ENCODE data around the gene C4orf36. TPM values are rescaled to one million over a fixed set of nuclear protein-coding genes. Genes with fewer than 3 reads are reported as not detected.
A peak's percentile ranks its signal among the peaks of the same experiment; 100 is the strongest.

Gene C4orf36
- total RNA-seq, 1 donor from 2014 or later: 1.3 TPM

- no peaks in the 10 kb centered on the region for H3K9me3 Mint-ChIP-seq
- TF ChIP-seq, protein P1, sequence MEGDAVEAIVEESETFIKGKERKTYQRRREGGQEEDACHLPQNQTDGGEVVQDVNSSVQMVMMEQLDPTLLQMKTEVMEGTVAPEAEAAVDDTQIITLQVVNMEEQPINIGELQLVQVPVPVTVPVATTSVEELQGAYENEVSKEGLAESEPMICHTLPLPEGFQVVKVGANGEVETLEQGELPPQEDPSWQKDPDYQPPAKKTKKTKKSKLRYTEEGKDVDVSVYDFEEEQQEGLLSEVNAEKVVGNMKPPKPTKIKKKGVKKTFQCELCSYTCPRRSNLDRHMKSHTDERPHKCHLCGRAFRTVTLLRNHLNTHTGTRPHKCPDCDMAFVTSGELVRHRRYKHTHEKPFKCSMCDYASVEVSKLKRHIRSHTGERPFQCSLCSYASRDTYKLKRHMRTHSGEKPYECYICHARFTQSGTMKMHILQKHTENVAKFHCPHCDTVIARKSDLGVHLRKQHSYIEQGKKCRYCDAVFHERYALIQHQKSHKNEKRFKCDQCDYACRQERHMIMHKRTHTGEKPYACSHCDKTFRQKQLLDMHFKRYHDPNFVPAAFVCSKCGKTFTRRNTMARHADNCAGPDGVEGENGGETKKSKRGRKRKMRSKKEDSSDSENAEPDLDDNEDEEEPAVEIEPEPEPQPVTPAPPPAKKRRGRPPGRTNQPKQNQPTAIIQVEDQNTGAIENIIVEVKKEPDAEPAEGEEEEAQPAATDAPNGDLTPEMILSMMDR (conservative IDR thresholded peaks at IDR 0.05): no peak
Observed at GRCh38 chr4:86857341-86858052, 34.7 kb downstream of the C4orf36 start.

GRCh38 chr4:86856896-86857295 lies 35.3 kb downstream of the C4orf36 start:
- Mint-ChIP-seq H3K4me1 (ENCODE audit: unreplicated experiment) (peaks cover 10% of the 10 kb centered on the region), H3K27me3 (no peaks in the 10 kb centered on the region), H3K36me3 (no peaks in the 10 kb centered on the region), H3K27ac (peak overlapping the region; percentile 70), H3K9me3 (no peaks in the 10 kb centered on the region), H3K4me3 (no peak overlapping the region)
- DNase-seq (ENCODE audit: extremely low spot score, unreplicated experiment): no peak
- TF ChIP-seq, protein P1 (conservative IDR thresholded peaks at IDR 0.05): no peak

More at GRCh38 chr4:86857341-86858052, 34.7 kb downstream of the C4orf36 start:
- Mint-ChIP-seq H3K36me3 (no peaks in the 10 kb centered on the region), H3K27ac (peak overlapping the region; percentile 70), H3K4me1 (ENCODE audit: unreplicated experiment) (peaks cover 10% of the 10 kb centered on the region), H3K4me3 (no peak overlapping the region), H3K27me3 (no peaks in the 10 kb centered on the region)
- no peak for DNase-seq (ENCODE audit: extremely low spot score, unreplicated experiment)

DNA sequence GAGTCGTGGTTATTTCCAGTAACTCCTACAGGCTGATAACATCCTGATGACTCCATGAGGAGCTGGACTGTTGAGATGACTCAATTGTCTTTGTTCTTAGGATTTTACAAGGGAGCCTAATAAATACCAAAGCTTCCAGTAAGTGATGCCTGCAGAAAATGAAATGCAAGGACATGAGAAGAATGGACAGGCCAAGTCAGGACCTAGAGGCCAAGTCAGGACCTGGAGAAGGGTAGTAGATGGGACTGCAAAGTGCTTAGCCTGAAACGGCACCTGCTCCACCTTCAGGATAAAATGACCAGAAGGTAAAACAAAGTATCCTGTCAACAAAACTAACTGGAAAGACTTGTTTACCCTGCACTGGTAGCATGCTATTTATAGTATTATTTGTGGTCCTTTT lies 36.6 kb downstream of the C4orf36 start:
- TF ChIP-seq, protein P1 (conservative IDR thresholded peaks at IDR 0.05): no peak
- H3K27me3 Mint-ChIP-seq: no peaks in the 10 kb centered on the region
- H3K27ac Mint-ChIP-seq: peak overlapping the region; percentile 70

GRCh38 chr4:86853209-86853608 lies 39.0 kb downstream of the C4orf36 start:
- TF ChIP-seq, protein P1 (conservative IDR thresholded peaks at IDR 0.05): no peak
- no peak overlapping the region for H3K4me3 Mint-ChIP-seq
- DNase-seq (ENCODE audit: extremely low spot score, unreplicated experiment): no peak
- H3K36me3 Mint-ChIP-seq: no peaks in the 10 kb centered on the region
- H3K9me3 Mint-ChIP-seq: no peaks in the 10 kb centered on the region
- no peak overlapping the region for H3K27ac Mint-ChIP-seq
- H3K4me1 Mint-ChIP-seq (ENCODE audit: unreplicated experiment): peaks cover 22% of the 10 kb centered on the region
- H3K27me3 Mint-ChIP-seq: no peaks in the 10 kb centered on the region

More for the DNA sequence above, 36.6 kb downstream of the C4orf36 start:
- H3K4me3 Mint-ChIP-seq: peak overlapping the region; percentile 38
- H3K9me3 Mint-ChIP-seq: no peaks in the 10 kb centered on the region
- DNase-seq (ENCODE audit: extremely low spot score, unreplicated experiment): no peak
- H3K36me3 Mint-ChIP-seq: no peaks in the 10 kb centered on the region
- H3K4me1 Mint-ChIP-seq (ENCODE audit: unreplicated experiment): peaks cover 12% of the 10 kb centered on the region

GRCh38 chr4:86848732-86849619 lies 43.2 kb downstream of the C4orf36 start, which contains the start of gene SLC10A6:
Gene SLC10A6, minus strand, starts transcription at chr4:86849384. Its CDS starts 269 bp downstream, at chr4:86849115.
- H3K4me1 Mint-ChIP-seq (ENCODE audit: unreplicated experiment): peaks cover 29% of the 10 kb centered on the region
- peak within 1 kb of the TSS; percentile 39 for H3K27ac Mint-ChIP-seq
- no peak for DNase-seq (ENCODE audit: extremely low spot score, unreplicated experiment)
- TF ChIP-seq, protein P1 (conservative IDR thresholded peaks at IDR 0.05): no peak
- peaks cover 6% of the 10 kb centered on the region for H3K9me3 Mint-ChIP-seq
- no peaks in the 10 kb centered on the region for H3K36me3 Mint-ChIP-seq
- H3K4me3 Mint-ChIP-seq: no peak within 1 kb of the TSS
- no peaks in the 10 kb centered on the region for H3K27me3 Mint-ChIP-seq
